Endothelial cell of umbilical vein (primary cell): Measurements from ENCODE around the gene CNOT10.

Experiments used
- CTCF ChIP-seq, 2 donors: IDR thresholded peaks; 1 replicate in 1 of 2; 2 replicates in 1 of 2; pipeline ENCODE4 v1.5.1; 2011; ENCODE audit warnings: low read length in 2 of 2, mild to moderate bottlenecking in 2 of 2, moderate library complexity in 2 of 2, control low read depth in 1 of 2, inconsistent platforms in 1 of 2, low read depth in 1 of 2; ENCODE audit not compliant: insufficient read depth in 1 of 2; ENCODE audit errors: extremely low read depth in 1 of 2
- EZH2 ChIP-seq: IDR thresholded peaks from 2 replicates; pipeline ENCODE4 v1.6.1; 2012; ENCODE audit warnings: borderline replicate concordance, low read depth, mild to moderate bottlenecking, moderate library complexity, low read length, inconsistent platforms; ENCODE audit not compliant: severe bottlenecking
- JUN ChIP-seq: IDR thresholded peaks from 2 replicates; pipeline ENCODE4 v1.6.1; 2011; ENCODE audit warnings: borderline replicate concordance, low read depth; ENCODE audit not compliant: insufficient read length, insufficient read depth
- MAX ChIP-seq: IDR thresholded peaks from 2 replicates; pipeline ENCODE4 v1.6.1; 2011; ENCODE audit not compliant: insufficient read depth, insufficient read length
- POLR2AphosphoS5 ChIP-seq: IDR thresholded peaks from 2 replicates; pipeline ENCODE4 v1.6.1; 2012; ENCODE audit warnings: low read depth, mild to moderate bottlenecking, control low read depth, low read length, moderate library complexity; ENCODE audit not compliant: insufficient read depth

GRCh38 chr3:32685543-32686185, 676 bp downstream of the CNOT10 start:
- TF ChIP-seq JUN (no peak), CTCF (IDR thresholded peaks at IDR 0.05; ENCODE audit: extremely low read depth in 1 of 2, insufficient read depth in 1 of 2, low read depth in 1 of 2, low read length in 2 of 2) (no peak), POLR2AphosphoS5 (no peak), EZH2 (no peak), MAX (no peak)
